SK-N-SH (cell line): ENCODE results near the gene KLHL25. TPM values are rescaled to one million over a fixed set of nuclear protein-coding genes. Genes with fewer than 3 reads are reported as not detected.

Experiments
- CTCF ChIA-PET: fragments of 300-600, 350-600 bp; formaldehyde crosslinking; extraction: SDS; loops from one replicate; lab custom pipeline; 2021; lab: Yijun Ruan, JAX
- POLR2A ChIA-PET: fragments of 350-600 bp; sonication (Branson Sonifier 250); formaldehyde crosslinking; extraction: SDS; loops from one replicate; lab custom pipeline; 2020; ENCODE audit warnings: antibody characterized with exemption, inconsistent platforms; lab: Yijun Ruan, JAX
- DNase-seq: peaks from one replicate; pipeline ENCODE4 v3.0.0; 2012
- H2AFZ ChIP-seq: fragments of 200-600 bp; sonication (generic); 2 replicates; pipeline ENCODE4 v1.8.1; 2016; ENCODE audit warnings: antibody characterized with exemption, mild to moderate bottlenecking, low read depth
- H3F3A ChIP-seq: fragments of 200-600 bp; sonication (generic); replicated peaks from 2 replicates; pipeline ENCODE3; 2016; ENCODE audit warnings: antibody characterized with exemption, mild to moderate bottlenecking; ENCODE audit not compliant: insufficient read depth
- H3K27ac ChIP-seq, 2 experiments: fragments of 200-500 bp in 1 of 2; fragments of 200-600 bp in 1 of 2; sonication (Bioruptor generic) in 1 of 2; sonication (generic), shearing (Covaris generic) in 1 of 2; 2 replicates each; pipeline versions ENCODE4 v1.5.1 to v1.6.1; 2014 to 2016; ENCODE audit warnings: low read depth in 2 of 2, inconsistent platforms in 1 of 2, low read length in 1 of 2, mild to moderate bottlenecking in 1 of 2, mixed read lengths in 1 of 2
- H3K27me3 ChIP-seq: fragments of 200-600 bp; sonication (generic), shearing (Covaris generic); 2 replicates; pipeline ENCODE4 v1.6.1; 2016; ENCODE audit warnings: mixed run types; ENCODE audit not compliant: insufficient read depth
- H3K36me3 ChIP-seq, 2 experiments: fragments of 200-500 bp in 1 of 2; fragments of 200-600 bp in 1 of 2; sonication (Bioruptor generic) in 1 of 2; sonication (generic) in 1 of 2; replicated peaks in 1 of 2; 2 replicates each; pipeline versions ENCODE3 to v1.5.1; 2014 to 2016; ENCODE audit warnings: low read length in 1 of 2, mild to moderate bottlenecking in 1 of 2; ENCODE audit not compliant: insufficient read depth in 2 of 2, control insufficient read depth in 1 of 2
- H3K4me1 ChIP-seq, 2 experiments: fragments of 200-500 bp in 1 of 2; fragments of 200-600 bp in 1 of 2; sonication (Bioruptor generic) in 1 of 2; sonication (generic), shearing (Covaris generic) in 1 of 2; 2 replicates each; pipeline versions ENCODE4 v1.5.1 to v1.6.1; 2014 to 2016; ENCODE audit warnings: low read depth in 1 of 2, low read length in 1 of 2, mixed run types in 1 of 2; ENCODE audit not compliant: insufficient read depth in 2 of 2, control insufficient read depth in 1 of 2
- H3K4me2 ChIP-seq: fragments of 200-600 bp; sonication (generic), shearing (Covaris generic); 2 replicates; pipeline ENCODE4 v1.6.1; 2017; ENCODE audit warnings: mixed run types
- H3K4me3 ChIP-seq, 2 experiments: fragments of 200-500 bp in 1 of 2; fragments of 200-600 bp in 1 of 2; sonication (Bioruptor generic) in 1 of 2; sonication (generic), shearing (Covaris generic) in 1 of 2; 2 replicates each; pipeline versions ENCODE4 v1.5.1 to v1.8.1; 2014 to 2016; ENCODE audit warnings: low read depth in 2 of 2, inconsistent platforms in 1 of 2, low read length in 1 of 2, mild to moderate bottlenecking in 1 of 2, mixed read lengths in 1 of 2, moderate library complexity in 1 of 2
- H3K79me2 ChIP-seq: fragments of 200-600 bp; sonication (generic); 2 replicates; pipeline ENCODE4 v1.8.1; 2017; ENCODE audit warnings: mild to moderate bottlenecking; ENCODE audit not compliant: insufficient read depth
- H3K9ac ChIP-seq: fragments of 200-600 bp; sonication (generic); 2 replicates; pipeline ENCODE4 v1.6.1; 2017; ENCODE audit warnings: mixed run types
- H3K9me2 ChIP-seq: fragments of 200-600 bp; sonication (generic); 2 replicates; pipeline ENCODE4 v1.6.1; 2017; ENCODE audit warnings: mixed run types
- H3K9me3 ChIP-seq: fragments of 200-600 bp; sonication (generic); 2 replicates; pipeline ENCODE4 v1.6.1; 2017; ENCODE audit warnings: mixed run types, mild to moderate bottlenecking, moderate library complexity
- H4K20me1 ChIP-seq: fragments of 200-600 bp; sonication (generic); 2 replicates; pipeline ENCODE4 v1.6.1; 2017; ENCODE audit warnings: mild to moderate bottlenecking, mixed run types; ENCODE audit not compliant: insufficient read depth
- ELF1 ChIP-seq: IDR thresholded peaks from 2 replicates; pipeline ENCODE4 v1.4.0; 2012
- FOSL2 ChIP-seq: IDR thresholded peaks from 2 replicates; pipeline ENCODE4 v1.4.0; 2012; ENCODE audit warnings: low read depth, mild to moderate bottlenecking, moderate library complexity, borderline replicate concordance
- GABPA ChIP-seq: IDR thresholded peaks from 2 replicates; pipeline ENCODE4 v1.4.0; 2012; ENCODE audit warnings: low read depth, mild to moderate bottlenecking
- GATA2 ChIP-seq: sonication (generic); formaldehyde crosslinking; IDR thresholded peaks from 2 replicates; pipeline ENCODE4 v1.5.0; 2020; ENCODE audit warnings: mild to moderate bottlenecking, missing genetic modification reagents
- MAX ChIP-seq: IDR thresholded peaks from 2 replicates; pipeline ENCODE4 v1.4.0; 2012; ENCODE audit warnings: low read depth
- NRF1 ChIP-seq: IDR thresholded peaks from 2 replicates; pipeline ENCODE4 v1.6.1; 2012; ENCODE audit warnings: low read depth, mild to moderate bottlenecking, low read length
- REST ChIP-seq: IDR thresholded peaks from 2 replicates; pipeline ENCODE4 v1.6.1; 2012; ENCODE audit warnings: mild to moderate bottlenecking, low read depth, low read length, moderate library complexity
- RFX5 ChIP-seq: IDR thresholded peaks from 2 replicates; pipeline ENCODE4 v1.6.1; 2012; ENCODE audit warnings: mild to moderate bottlenecking, improper control_type of control experiment, low read length
- RXRA ChIP-seq: IDR thresholded peaks from 2 replicates; pipeline ENCODE4 v1.4.0; 2012; ENCODE audit warnings: low read depth, mild to moderate bottlenecking, borderline replicate concordance
- TAF1 ChIP-seq: IDR thresholded peaks from 2 replicates; pipeline ENCODE4 v1.6.1; 2012; ENCODE audit warnings: low read depth, mild to moderate bottlenecking, low read length, moderate library complexity, borderline replicate concordance
- YY1 ChIP-seq: IDR thresholded peaks from 2 replicates; pipeline ENCODE4 v1.4.0; 2012; ENCODE audit warnings: low read depth, mild to moderate bottlenecking
- WGBS: methylation state at CpG from one replicate; pipeline ENCODE4 v1.1.6; 2017; ENCODE audit warnings: low lambda C conversion rate; 5-methylcytosine and 5-hydroxymethylcytosine counted together
- polyA plus RNA-seq, 3 experiments: library from polyadenylated mRNA; depleted of rRNA; stranded (reverse); fragments of >200 nt; gene quantifications; 2 replicates each; pipeline ENCODE4 v1.2.3, GENCODE V29; 2012
- TF ChIP-seq, protein P1 (sequence below): IDR thresholded peaks from 2 replicates; pipeline ENCODE4 v1.4.0; 2012; ENCODE audit warnings: low read depth, borderline replicate concordance
- TF ChIP-seq, protein P2 (sequence below): fragments of 200-600 bp; sonication (generic); IDR thresholded peaks from 2 replicates; pipeline ENCODE4 v1.6.1; 2017; ENCODE audit warnings: antibody characterized with exemption, mild to moderate bottlenecking, moderate library complexity
- TF ChIP-seq, protein P3 (sequence below): IDR thresholded peaks from 2 replicates; pipeline ENCODE4 v1.4.0; 2012; ENCODE audit warnings: low read depth, borderline replicate concordance

The KLHL25 gene
- polyA plus RNA-seq, 1 of the 3 experiments (the other 2 are of a cell fraction), result 4.5 TPM

DNA sequence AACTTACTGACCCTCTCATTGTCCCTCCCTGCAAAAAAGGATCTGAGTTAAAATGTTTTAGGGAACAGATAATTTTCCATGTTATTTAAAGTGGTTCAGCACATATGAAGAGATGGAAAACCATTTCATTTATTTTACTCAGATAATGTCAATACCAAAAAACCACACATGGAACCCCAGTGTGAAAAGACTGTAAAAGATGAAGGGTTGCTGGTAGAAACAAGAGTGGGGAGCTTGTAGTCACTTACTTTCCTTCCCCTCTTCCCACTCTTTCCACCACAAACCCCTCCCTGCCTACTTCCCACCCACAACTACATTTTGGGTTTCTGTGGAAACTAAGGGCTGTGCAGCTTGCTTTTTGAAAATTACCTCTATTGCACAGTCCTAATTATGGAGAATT is 18.5 kb upstream of the KLHL25 start (continued):
- TF ChIP-seq REST (no peak), MAX (no peak), FOSL2 (no peak), ELF1 (no peak), GABPA (no peak), RFX5 (no peak)
- TF ChIP-seq, all 33 proteins: peak for 0

- TF ChIP-seq YY1 (no peak), NRF1 (no peak)
- no peaks in the 10 kb centered on the region for H3K79me2 ChIP-seq
- H4K20me1 ChIP-seq, result no peaks in the 10 kb centered on the region
- H3K4me3 ChIP-seq, result no peak overlapping the region
- no peaks in the 10 kb centered on the region for H3K9me2 ChIP-seq
- H3F3A ChIP-seq, result no peaks in the 10 kb centered on the region
- no peak overlapping the region for H3K27ac ChIP-seq
- ChIA-PET POLR2A (no interaction called here), CTCF (no interaction called here)
- WGBS, result 68% methylated on average over 3 of the region's 3 CpGs
- no peak overlapping the region for H3K9ac ChIP-seq
- H3K4me1 ChIP-seq, result no peaks in the 10 kb centered on the region
- no peaks in the 10 kb centered on the region for H3K36me3 ChIP-seq
- no peaks in the 10 kb centered on the region for H3K27me3 ChIP-seq
- H3K9me3 ChIP-seq, result no peaks in the 10 kb centered on the region
- H3K4me2 ChIP-seq, result no peak overlapping the region
- no peak overlapping the region for H2AFZ ChIP-seq
- DNase-seq, result no peak
Observed at GRCh38 chr15:85810075-85810474, 15.3 kb upstream of the KLHL25 start.

DNA sequence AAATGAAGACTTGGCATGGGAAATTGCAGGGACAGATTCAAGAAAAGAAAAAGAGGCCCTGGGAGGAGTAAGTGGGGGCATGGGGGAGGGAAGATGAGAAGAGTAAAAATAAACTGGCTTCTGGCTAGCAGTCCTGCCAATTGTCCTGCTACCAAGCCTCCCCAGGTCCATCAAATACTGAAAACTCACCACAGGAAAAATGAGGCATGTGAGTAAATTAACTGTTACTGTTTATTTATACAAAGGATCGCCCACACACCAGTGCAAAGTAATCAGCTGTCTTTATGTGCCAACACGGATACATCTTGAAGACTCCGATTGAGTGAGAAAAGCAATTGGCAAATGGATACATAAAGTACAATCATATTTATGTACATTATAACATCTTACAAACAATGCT is 10.7 kb upstream of the KLHL25 start:
- Histone ChIP-seq H3K79me2 (no peaks in the 10 kb centered on the region), H3K9me2 (no peaks in the 10 kb centered on the region), H2AFZ (no peak overlapping the region), H3F3A (no peaks in the 10 kb centered on the region), H3K9me3 (no peaks in the 10 kb centered on the region), H3K27ac (no peak overlapping the region), H3K9ac (no peak overlapping the region), H3K4me3 (no peak overlapping the region), H3K4me2 (no peak overlapping the region), H3K4me1 (peaks cover 0 to 3% of the 10 kb centered on the region in 2 experiments; a peak in 1 of 4 replicates), H3K27me3 (no peaks in the 10 kb centered on the region), H4K20me1 (no peaks in the 10 kb centered on the region), H3K36me3 (no peaks in the 10 kb centered on the region)
- no peak for DNase-seq
- POLR2A ChIA-PET, result no interaction called here
- CTCF ChIA-PET, result no interaction called here
- WGBS, result 59% methylated on average over 3 of the region's 3 CpGs
- TF ChIP-seq, protein P1, sequence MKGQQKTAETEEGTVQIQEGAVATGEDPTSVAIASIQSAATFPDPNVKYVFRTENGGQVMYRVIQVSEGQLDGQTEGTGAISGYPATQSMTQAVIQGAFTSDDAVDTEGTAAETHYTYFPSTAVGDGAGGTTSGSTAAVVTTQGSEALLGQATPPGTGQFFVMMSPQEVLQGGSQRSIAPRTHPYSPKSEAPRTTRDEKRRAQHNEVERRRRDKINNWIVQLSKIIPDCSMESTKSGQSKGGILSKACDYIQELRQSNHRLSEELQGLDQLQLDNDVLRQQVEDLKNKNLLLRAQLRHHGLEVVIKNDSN, result no peak
- TF ChIP-seq RXRA (no peak), GATA2 (CRISPR knock-in tag) (no peak), REST (no peak), TAF1 (no peak)
- TF ChIP-seq, protein P2, sequence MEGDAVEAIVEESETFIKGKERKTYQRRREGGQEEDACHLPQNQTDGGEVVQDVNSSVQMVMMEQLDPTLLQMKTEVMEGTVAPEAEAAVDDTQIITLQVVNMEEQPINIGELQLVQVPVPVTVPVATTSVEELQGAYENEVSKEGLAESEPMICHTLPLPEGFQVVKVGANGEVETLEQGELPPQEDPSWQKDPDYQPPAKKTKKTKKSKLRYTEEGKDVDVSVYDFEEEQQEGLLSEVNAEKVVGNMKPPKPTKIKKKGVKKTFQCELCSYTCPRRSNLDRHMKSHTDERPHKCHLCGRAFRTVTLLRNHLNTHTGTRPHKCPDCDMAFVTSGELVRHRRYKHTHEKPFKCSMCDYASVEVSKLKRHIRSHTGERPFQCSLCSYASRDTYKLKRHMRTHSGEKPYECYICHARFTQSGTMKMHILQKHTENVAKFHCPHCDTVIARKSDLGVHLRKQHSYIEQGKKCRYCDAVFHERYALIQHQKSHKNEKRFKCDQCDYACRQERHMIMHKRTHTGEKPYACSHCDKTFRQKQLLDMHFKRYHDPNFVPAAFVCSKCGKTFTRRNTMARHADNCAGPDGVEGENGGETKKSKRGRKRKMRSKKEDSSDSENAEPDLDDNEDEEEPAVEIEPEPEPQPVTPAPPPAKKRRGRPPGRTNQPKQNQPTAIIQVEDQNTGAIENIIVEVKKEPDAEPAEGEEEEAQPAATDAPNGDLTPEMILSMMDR, result no peak
- TF ChIP-seq, protein P3, sequence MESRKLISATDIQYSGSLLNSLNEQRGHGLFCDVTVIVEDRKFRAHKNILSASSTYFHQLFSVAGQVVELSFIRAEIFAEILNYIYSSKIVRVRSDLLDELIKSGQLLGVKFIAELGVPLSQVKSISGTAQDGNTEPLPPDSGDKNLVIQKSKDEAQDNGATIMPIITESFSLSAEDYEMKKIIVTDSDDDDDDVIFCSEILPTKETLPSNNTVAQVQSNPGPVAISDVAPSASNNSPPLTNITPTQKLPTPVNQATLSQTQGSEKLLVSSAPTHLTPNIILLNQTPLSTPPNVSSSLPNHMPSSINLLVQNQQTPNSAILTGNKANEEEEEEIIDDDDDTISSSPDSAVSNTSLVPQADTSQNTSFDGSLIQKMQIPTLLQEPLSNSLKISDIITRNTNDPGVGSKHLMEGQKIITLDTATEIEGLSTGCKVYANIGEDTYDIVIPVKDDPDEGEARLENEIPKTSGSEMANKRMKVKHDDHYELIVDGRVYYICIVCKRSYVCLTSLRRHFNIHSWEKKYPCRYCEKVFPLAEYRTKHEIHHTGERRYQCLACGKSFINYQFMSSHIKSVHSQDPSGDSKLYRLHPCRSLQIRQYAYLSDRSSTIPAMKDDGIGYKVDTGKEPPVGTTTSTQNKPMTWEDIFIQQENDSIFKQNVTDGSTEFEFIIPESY, result no peak
